ENCODE measurements around the gene P2RX4. TPM values are rescaled to one million over a fixed set of nuclear protein-coding genes. Genes with fewer than 3 reads are reported as not detected.
"Not testable (repeated sequence)": the region's sequence is repeated elsewhere in the genome, so short reads cannot be mapped to it uniquely, and the experiment has no call there.

P2RX4 gene
- total RNA-seq, 1 experiment from 2014 or later: 8.1 TPM

GRCh38 chr12:121282072-121282742 lies 72.3 kb downstream of the P2RX4 start:
- BruUV-seq (replicated peaks): no TSS peak
- ChIA-PET CTCF (no interaction called here), POLR2A (no interaction called here)
- no peak for DNase-seq (ENCODE audit: unreplicated experiment)
- Mint-ChIP-seq H3K27me3 (ENCODE audit: insufficient read depth, unreplicated experiment) (no peaks in the 10 kb centered on the region), H3K4me3 (ENCODE audit: unreplicated experiment) (no peak overlapping the region), H3K9me3 (ENCODE audit: unreplicated experiment) (no peaks in the 10 kb centered on the region), H3K36me3 (ENCODE audit: insufficient read depth, unreplicated experiment) (peaks cover 18% of the 10 kb centered on the region), H3K27ac (ENCODE audit: low read depth, unreplicated experiment) (no peak overlapping the region), H3K4me1 (ENCODE audit: insufficient read depth, unreplicated experiment) (peaks cover 2% of the 10 kb centered on the region)
- intact Hi-C loops (cut with micrococcal nuclease): no loop called here
- TF ChIP-seq CTCF (IDR thresholded peaks at IDR 0.05; ENCODE audit: unreplicated experiment): no peak

- intact Hi-C loops (cut with micrococcal nuclease); CTCF ChIA-PET; H3K9me3 Mint-ChIP-seq (ENCODE audit: unreplicated experiment); POLR2A ChIA-PET; BruUV-seq (replicated peaks); H3K4me1 Mint-ChIP-seq (ENCODE audit: insufficient read depth, unreplicated experiment); DNase-seq (ENCODE audit: unreplicated experiment); H3K4me3 Mint-ChIP-seq (ENCODE audit: unreplicated experiment); H3K27me3 Mint-ChIP-seq (ENCODE audit: insufficient read depth, unreplicated experiment); H3K27ac Mint-ChIP-seq (ENCODE audit: low read depth, unreplicated experiment): not testable (repeated sequence)
- H3K36me3 Mint-ChIP-seq (ENCODE audit: insufficient read depth, unreplicated experiment): peaks cover 18% of the 10 kb centered on the region
These were observed 73.0 kb downstream of the P2RX4 start for GRCh38 chr12:121282910-121283309.

- no peak for DNase-seq (ENCODE audit: unreplicated experiment)
- ChIA-PET POLR2A (no interaction called here), CTCF (no interaction called here)
- Mint-ChIP-seq H3K36me3 (ENCODE audit: insufficient read depth, unreplicated experiment) (peaks cover 18% of the 10 kb centered on the region), H3K4me3 (ENCODE audit: unreplicated experiment) (no peak overlapping the region), H3K9me3 (ENCODE audit: unreplicated experiment) (no peaks in the 10 kb centered on the region), H3K27ac (ENCODE audit: low read depth, unreplicated experiment) (no peak overlapping the region), H3K27me3 (ENCODE audit: insufficient read depth, unreplicated experiment) (no peaks in the 10 kb centered on the region), H3K4me1 (ENCODE audit: insufficient read depth, unreplicated experiment) (no peaks in the 10 kb centered on the region)
- intact Hi-C loops (cut with micrococcal nuclease): no loop called here
- no TSS peak for BruUV-seq (replicated peaks)
- TF ChIP-seq CTCF (IDR thresholded peaks at IDR 0.05; ENCODE audit: unreplicated experiment): no peak
These were observed 73.5 kb downstream of the P2RX4 start for GRCh38 chr12:121283388-121283787.

Other genes with a start within 250 kb of the P2RX4 start
- gene HNF1A, start 231.6 kb upstream of the P2RX4 start, total RNA-seq (2022): not detected in 2 replicates
- 15.5 and 18.9 TPM in 2 replicates for gene C12orf43, start 193.6 kb upstream of the P2RX4 start, total RNA-seq (2022)
- gene OASL, start 170.9 kb upstream of the P2RX4 start, total RNA-seq (2022): 0.29 and 0.47 TPM in 2 replicates
- 0.68 and 1.3 TPM in 2 replicates for gene P2RX7, start 77.3 kb upstream of the P2RX4 start, total RNA-seq (2022)
- 31.9 and 36.3 TPM in 2 replicates for gene CAMKK2, start 86.6 kb downstream of the P2RX4 start, total RNA-seq (2022)
- 85.9 and 95.6 TPM in 2 replicates for gene ANAPC5, start 142.3 kb downstream of the P2RX4 start, total RNA-seq (2022)
- 40.5 and 40.9 TPM in 2 replicates for gene RNF34, start 190.0 kb downstream of the P2RX4 start, total RNA-seq (2022)